Measurements from ENCODE around the gene FGF21.

The FGF21 gene

DNA sequence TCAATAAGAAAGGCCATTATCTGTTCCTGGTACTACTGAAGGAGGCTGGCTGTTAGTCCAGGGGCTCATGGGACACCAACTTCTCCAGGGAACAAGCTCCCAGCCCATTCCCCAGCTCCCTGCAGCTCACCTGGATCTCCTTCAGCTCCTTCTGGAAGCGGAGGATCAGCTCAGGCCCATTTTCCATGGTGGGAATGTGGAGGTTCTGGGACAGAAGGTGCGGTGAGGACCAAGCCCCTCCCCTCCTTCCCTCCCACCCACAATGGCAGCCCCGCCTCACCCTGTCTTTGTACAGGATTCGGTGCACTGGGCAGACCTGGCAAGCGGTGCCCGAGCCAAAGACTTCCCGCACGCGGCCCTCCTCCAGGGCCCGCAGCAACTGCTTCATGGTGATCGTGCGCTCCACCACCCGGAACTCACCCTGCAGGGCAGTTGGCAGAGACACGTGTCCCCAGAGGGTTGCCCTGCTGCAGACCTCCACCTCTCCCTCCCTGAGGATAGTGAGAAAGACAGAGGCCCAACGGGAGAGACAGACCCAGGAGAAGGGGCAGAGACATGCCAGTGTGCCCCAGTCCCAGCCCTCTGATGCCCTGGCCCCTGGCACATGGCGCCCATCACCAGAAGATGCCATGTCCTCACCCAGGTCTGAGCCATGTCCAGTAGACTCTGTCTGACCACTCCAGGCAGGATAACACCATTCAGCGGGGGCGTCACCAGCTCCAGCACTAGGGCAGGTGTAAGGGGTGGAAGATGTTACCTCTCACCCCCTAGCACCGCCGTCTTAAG, 41.2 kb downstream of the FGF21 start:
- Histone ChIP-seq H3K36me3 (ENCODE audit: insufficient read depth, insufficient read length, low read length) (no peaks in the 10 kb centered on the region), H3K9me3 (ENCODE audit: insufficient read depth, low read length) (no peaks in the 10 kb centered on the region), H3K27me3 (ENCODE audit: insufficient read depth, insufficient read length) (no peaks in the 10 kb centered on the region), H3K9ac (ENCODE audit: insufficient read length, low read depth) (no peak overlapping the region), H3K4me3 (ENCODE audit: insufficient read length, low read depth) (no peak overlapping the region), H3K4me1 (ENCODE audit: insufficient read depth, insufficient read length) (peaks cover 5% of the 10 kb centered on the region)
- DNase-seq (ENCODE audit: low read depth, low spot score) = no peak
- TF ChIP-seq ZNF274 (IDR thresholded peaks at IDR 0.05; ENCODE audit: low read depth, low read length) (no peak), SUZ12 (IDR thresholded peaks at IDR 0.05; ENCODE audit: extremely low read depth, insufficient read depth, insufficient read length) (no peak), YY1 (IDR thresholded peaks at IDR 0.05; ENCODE audit: insufficient read depth, insufficient read length) (no peak)

DNA sequence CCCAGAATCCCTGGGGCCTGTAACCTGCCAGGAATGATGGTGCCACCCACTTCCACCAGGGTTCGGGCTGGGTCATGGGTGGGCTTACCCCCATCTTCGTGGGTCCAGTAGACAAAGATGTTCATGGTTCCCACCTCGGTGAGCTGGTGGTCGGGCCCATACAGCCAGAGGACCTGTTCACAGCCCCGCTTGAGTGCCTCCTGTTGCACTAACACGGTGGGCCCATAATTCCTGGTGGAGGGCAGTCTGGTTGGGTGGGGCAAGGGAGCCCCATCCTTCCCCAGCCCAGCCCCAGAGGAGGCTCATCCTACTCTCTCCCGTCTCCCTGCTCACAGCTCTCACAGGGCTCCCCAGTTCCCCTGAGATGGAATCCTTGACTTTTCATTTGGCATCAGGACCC, 41.8 kb downstream of the FGF21 start:
- TF ChIP-seq ZNF274 (IDR thresholded peaks at IDR 0.05; ENCODE audit: low read depth, low read length) (no peak), SUZ12 (IDR thresholded peaks at IDR 0.05; ENCODE audit: extremely low read depth, insufficient read depth, insufficient read length) (no peak), YY1 (IDR thresholded peaks at IDR 0.05; ENCODE audit: insufficient read depth, insufficient read length) (no peak)

DNA sequence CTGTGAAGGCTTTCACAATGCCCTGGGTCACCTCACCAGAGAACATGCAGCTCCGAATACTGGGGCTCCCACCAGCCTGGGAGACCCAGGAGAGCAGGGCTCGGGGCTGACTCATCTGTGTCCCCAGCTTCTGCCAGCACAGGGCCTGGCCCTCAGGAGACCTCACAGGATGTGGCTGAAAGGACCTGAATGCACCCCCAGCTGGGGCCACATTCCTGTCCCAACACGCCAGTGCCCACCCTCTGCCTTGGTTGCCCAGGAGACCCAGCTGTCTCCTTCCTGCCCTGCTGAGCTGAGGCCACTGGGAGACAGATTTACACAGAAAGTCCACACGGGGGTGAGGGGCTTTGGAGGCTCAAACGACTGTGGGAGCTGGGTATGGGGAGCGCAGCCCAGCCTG, 43.6 kb downstream of the FGF21 start:
- Histone ChIP-seq H3K36me3 (ENCODE audit: insufficient read depth, insufficient read length, low read length) (no peaks in the 10 kb centered on the region), H3K4me3 (ENCODE audit: insufficient read length, low read depth) (no peak overlapping the region), H3K9me3 (ENCODE audit: insufficient read depth, low read length) (no peaks in the 10 kb centered on the region), H3K27me3 (ENCODE audit: insufficient read depth, insufficient read length) (no peaks in the 10 kb centered on the region), H3K4me1 (ENCODE audit: insufficient read depth, insufficient read length) (peaks cover 5% of the 10 kb centered on the region), H3K9ac (ENCODE audit: insufficient read length, low read depth) (no peak overlapping the region)
- no peak for DNase-seq (ENCODE audit: low read depth, low spot score)
- TF ChIP-seq YY1 (IDR thresholded peaks at IDR 0.05; ENCODE audit: insufficient read depth, insufficient read length) (no peak), ZNF274 (IDR thresholded peaks at IDR 0.05; ENCODE audit: low read depth, low read length) (no peak), SUZ12 (IDR thresholded peaks at IDR 0.05; ENCODE audit: extremely low read depth, insufficient read depth, insufficient read length) (no peak)

More for the DNA sequence above, 41.8 kb downstream of the FGF21 start:
- Histone ChIP-seq H3K9me3 (ENCODE audit: insufficient read depth, low read length) (no peaks in the 10 kb centered on the region), H3K36me3 (ENCODE audit: insufficient read depth, insufficient read length, low read length) (no peaks in the 10 kb centered on the region), H3K4me3 (ENCODE audit: insufficient read length, low read depth) (no peak overlapping the region), H3K4me1 (ENCODE audit: insufficient read depth, insufficient read length) (peaks cover 5% of the 10 kb centered on the region), H3K27me3 (ENCODE audit: insufficient read depth, insufficient read length) (no peaks in the 10 kb centered on the region), H3K9ac (ENCODE audit: insufficient read length, low read depth) (no peak overlapping the region)
- DNase-seq (ENCODE audit: low read depth, low spot score) = no peak

DNA sequence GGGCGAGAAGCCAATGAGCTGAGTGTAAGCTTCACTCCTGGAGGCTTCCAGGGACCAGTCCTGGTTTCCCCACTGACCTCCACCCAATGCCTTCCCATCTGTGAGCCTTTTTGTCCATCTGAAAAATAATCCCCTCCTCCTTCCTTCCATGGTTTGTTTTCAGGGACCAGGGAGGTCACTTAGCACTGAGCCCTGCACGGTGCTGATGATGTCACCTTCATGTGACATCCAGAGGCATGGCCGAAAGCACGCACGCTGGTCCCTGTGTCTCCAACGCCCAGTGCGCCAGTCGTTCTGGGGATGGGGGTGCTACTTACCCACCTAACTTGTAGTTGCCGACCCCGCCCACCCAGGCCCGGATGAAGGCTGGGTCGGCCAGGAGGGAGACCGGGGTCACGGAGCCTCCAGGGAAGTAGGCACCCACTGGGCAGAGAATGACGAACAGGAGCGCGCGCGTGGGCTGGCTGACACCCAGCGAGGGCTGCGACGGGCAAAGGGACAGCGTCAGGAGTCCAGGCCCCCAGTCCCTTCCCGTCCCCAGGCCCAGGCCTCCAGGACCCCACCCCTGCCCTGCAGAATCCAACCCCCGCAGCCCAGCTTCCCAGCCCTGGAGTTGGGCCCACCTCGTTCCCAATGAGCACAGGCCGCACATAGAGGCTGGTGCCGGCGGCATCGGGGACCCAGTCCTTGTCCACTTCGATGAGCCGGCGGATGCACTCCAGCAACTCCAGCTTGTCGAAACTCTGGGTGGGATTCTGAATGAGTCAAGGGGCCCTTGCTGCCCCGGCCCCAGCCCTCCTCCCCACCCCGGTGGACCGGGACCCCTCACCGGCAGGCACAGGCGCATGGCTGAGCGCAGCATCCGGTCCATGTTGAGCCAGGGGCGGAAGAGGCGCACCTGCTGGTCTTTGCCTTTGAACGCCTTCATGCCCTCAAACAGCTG, 44.3 kb downstream of the FGF21 start:
- DNase-seq (ENCODE audit: low read depth, low spot score) = no peak
- no peaks in the 10 kb centered on the region for H3K9me3 ChIP-seq (ENCODE audit: insufficient read depth, low read length)
- no peak overlapping the region for H3K4me3 ChIP-seq (ENCODE audit: insufficient read length, low read depth)
- no peaks in the 10 kb centered on the region for H3K36me3 ChIP-seq (ENCODE audit: insufficient read depth, insufficient read length, low read length)
- no peak overlapping the region for H3K9ac ChIP-seq (ENCODE audit: insufficient read length, low read depth)
- H3K4me1 ChIP-seq (ENCODE audit: insufficient read depth, insufficient read length) = peaks cover 5% of the 10 kb centered on the region
- H3K27me3 ChIP-seq (ENCODE audit: insufficient read depth, insufficient read length) = no peaks in the 10 kb centered on the region
- no peak for TF ChIP-seq SUZ12 (IDR thresholded peaks at IDR 0.05; ENCODE audit: extremely low read depth, insufficient read depth, insufficient read length)
- TF ChIP-seq YY1 (IDR thresholded peaks at IDR 0.05; ENCODE audit: insufficient read depth, insufficient read length) = no peak

DNA sequence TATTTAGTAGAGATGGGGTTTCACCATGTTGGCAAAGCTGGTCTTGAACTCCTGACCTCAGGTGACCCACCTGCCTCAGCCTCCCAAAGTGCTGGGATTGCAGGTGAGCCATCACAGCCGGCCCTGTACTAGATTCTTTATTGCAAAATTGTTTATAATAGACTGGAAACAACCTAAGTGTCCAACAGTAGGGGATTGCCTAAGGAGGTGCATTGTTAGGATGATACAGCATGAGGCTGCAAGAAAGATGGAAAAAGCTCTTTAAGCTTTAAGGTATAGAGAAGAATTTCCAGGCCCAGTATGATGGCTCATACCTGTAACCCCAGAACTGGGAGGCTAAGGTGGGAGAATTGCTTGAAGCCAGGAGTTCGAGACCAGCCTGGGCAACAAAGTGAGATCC, 47.3 kb downstream of the FGF21 start:
- no peaks in the 10 kb centered on the region for H3K27me3 ChIP-seq (ENCODE audit: insufficient read depth, insufficient read length)
- TF ChIP-seq SUZ12 (IDR thresholded peaks at IDR 0.05; ENCODE audit: extremely low read depth, insufficient read depth, insufficient read length) (no peak), ZNF274 (IDR thresholded peaks at IDR 0.05; ENCODE audit: low read depth, low read length) (no peak), YY1 (IDR thresholded peaks at IDR 0.05; ENCODE audit: insufficient read depth, insufficient read length) (no peak)
- H3K36me3 ChIP-seq (ENCODE audit: insufficient read depth, insufficient read length, low read length) = no peaks in the 10 kb centered on the region
- H3K4me3 ChIP-seq (ENCODE audit: insufficient read length, low read depth) = no peak overlapping the region
- peaks cover 11% of the 10 kb centered on the region for H3K4me1 ChIP-seq (ENCODE audit: insufficient read depth, insufficient read length)
- DNase-seq (ENCODE audit: low read depth, low spot score) = no peak
- H3K9me3 ChIP-seq (ENCODE audit: insufficient read depth, low read length) = no peaks in the 10 kb centered on the region
- no peak overlapping the region for H3K9ac ChIP-seq (ENCODE audit: insufficient read length, low read depth)

DNA sequence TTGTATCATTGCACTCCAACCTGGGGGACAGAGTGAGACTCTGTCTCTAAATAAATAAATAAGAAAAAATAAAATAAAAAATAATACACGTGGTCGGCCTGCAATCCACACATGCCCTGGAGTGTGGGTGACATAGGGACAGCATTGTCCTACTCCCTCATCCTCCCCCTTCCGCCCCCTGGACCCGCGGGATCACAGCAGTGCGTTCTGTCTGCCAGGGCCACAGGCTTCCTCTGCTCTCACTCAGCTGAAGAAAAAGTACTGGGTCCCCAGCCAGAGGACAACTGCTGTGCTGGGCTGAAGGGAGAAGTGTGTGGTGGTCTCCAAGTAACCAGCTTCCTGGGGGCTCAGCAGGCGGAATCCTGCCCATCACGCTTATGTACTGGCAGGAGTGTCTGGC, 49.2 kb downstream of the FGF21 start:
- Histone ChIP-seq H3K9me3 (ENCODE audit: insufficient read depth, low read length) (no peaks in the 10 kb centered on the region), H3K4me1 (ENCODE audit: insufficient read depth, insufficient read length) (peaks cover 12% of the 10 kb centered on the region), H3K36me3 (ENCODE audit: insufficient read depth, insufficient read length, low read length) (no peaks in the 10 kb centered on the region), H3K4me3 (ENCODE audit: insufficient read length, low read depth) (no peak overlapping the region), H3K9ac (ENCODE audit: insufficient read length, low read depth) (no peak overlapping the region), H3K27me3 (ENCODE audit: insufficient read depth, insufficient read length) (no peaks in the 10 kb centered on the region)
- no peak for TF ChIP-seq SUZ12 (IDR thresholded peaks at IDR 0.05; ENCODE audit: extremely low read depth, insufficient read depth, insufficient read length)
- no peak for TF ChIP-seq ZNF274 (IDR thresholded peaks at IDR 0.05; ENCODE audit: low read depth, low read length)
- no peak for TF ChIP-seq YY1 (IDR thresholded peaks at IDR 0.05; ENCODE audit: insufficient read depth, insufficient read length)
- no peak for DNase-seq (ENCODE audit: low read depth, low spot score)

DNA sequence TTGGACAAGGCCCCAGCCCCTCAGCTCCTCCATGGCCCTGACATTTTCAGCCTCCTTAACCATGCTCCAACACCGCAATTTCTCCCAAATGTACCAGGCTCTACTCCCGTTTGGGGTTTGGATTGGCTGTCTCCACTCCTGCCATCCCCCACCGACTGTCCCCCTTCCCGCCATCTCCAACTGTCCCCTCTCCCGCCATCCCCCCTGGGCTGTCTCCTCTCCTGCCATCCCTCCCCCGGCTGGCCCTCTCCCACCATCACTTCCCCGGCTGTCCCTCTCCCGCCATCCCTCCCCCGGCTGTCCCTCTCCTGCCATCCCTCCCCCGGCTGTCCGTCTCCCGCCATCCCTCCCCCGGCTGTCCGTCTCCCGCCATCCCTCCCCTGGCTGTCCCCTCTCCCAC, 50.1 kb downstream of the FGF21 start:
- Histone ChIP-seq H3K4me1 (ENCODE audit: insufficient read depth, insufficient read length) (peaks cover 15% of the 10 kb centered on the region), H3K36me3 (ENCODE audit: insufficient read depth, insufficient read length, low read length) (no peaks in the 10 kb centered on the region), H3K27me3 (ENCODE audit: insufficient read depth, insufficient read length) (peaks cover 3% of the 10 kb centered on the region), H3K9ac (ENCODE audit: insufficient read length, low read depth) (no peak overlapping the region), H3K4me3 (ENCODE audit: insufficient read length, low read depth) (no peak overlapping the region), H3K9me3 (ENCODE audit: insufficient read depth, low read length) (no peaks in the 10 kb centered on the region)
- TF ChIP-seq ZNF274 (IDR thresholded peaks at IDR 0.05; ENCODE audit: low read depth, low read length) (no peak), YY1 (IDR thresholded peaks at IDR 0.05; ENCODE audit: insufficient read depth, insufficient read length) (no peak), SUZ12 (IDR thresholded peaks at IDR 0.05; ENCODE audit: extremely low read depth, insufficient read depth, insufficient read length) (no peak)
- no peak for DNase-seq (ENCODE audit: low read depth, low spot score)

All from NT2/D1 (cell line).